CD4-positive, alpha-beta T cell treated with Interleukin-4 for 1 hour (primary cell): ENCODE results near the gene MYT1.

Source experiments
- DNase-seq, 2 donors: peaks; one replicate each; pipeline ENCODE4 v3.0.0-alpha.2; 2020 to 2022

MYT1 gene

DNA sequence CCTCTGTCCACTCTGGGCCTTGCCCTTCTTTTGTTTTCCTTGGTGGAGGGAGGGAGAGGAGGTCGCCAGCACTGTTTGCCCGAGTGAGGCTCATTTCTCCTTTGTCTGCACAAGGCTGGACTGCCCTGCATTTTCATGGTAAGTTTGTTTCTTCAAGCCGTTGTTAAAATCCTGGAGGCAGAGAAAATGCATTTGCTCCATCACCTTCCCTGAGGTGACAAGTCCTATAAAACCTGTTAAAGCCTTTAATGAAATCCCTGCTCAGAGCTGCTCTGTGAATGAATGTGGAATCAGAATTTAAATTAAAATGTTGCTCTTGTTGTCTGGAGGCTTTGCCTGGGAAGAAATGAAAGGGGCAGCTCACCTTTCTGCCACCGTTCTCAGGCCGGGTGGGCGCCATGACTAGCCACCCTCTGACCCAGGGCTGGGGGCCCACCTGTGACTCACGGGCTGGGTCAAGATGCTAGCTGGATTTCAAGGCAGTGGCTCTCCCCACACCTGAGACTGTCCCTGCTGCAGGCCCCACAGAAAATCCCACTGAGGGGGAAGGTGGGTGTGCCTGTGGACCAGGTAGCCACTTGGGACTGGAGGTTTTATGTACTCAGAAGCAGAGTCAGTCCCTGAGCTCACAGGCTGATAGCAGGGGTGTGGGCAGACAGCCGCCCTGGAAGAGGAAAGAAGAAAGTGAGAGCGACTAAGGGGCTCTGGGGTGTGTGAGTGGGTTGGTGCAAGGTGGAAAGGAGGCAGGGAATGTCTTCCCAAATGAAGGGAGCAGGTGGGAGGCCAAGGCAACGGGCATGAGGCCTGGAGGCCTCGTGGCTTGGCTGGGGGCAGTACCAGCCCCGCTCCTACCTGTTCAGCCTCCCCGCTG lies 24.0 kb upstream of the MYT1 start:
- no peak for DNase-seq

DNA sequence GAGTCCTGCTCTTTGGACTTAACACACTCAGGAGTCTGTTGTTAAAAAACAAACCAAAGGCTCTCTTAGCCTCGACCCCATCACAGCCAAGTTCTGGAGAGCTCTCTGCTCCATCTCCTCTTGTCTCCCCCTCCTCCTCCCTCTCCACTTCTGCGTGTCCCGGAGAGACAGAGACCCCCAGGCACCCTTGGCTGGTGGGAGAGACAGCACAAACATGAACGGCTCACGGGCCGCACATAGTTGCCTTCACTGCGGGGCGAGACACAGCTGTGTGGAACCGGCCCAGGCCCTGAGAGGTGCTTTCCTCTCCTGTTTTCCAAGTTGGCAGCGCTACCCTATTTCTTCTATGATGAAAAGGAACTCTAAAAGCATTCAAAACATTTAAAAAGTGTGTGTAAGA lies 23.3 kb upstream of the MYT1 start:
- DNase-seq = no peak

DNA sequence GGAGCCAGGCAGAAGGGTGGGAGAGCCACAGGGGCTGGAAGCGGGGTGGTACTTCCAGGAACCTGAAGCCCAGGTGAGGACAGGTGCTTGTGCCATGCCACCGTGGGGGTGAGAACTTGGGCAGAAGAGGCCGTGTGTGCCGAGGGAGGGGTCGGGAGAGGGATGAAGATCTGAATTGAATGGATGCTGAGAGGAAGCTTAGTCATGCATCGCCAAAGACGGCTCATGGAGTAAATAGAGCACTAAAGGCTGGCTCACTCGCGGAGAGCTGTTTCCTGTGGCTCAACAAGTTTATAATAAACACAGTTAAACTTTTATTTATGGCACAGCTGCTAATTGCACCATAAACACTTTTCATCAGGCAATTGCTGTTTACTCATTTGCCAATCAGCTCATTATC lies 21.7 kb upstream of the MYT1 start:
- no peak for DNase-seq

DNA sequence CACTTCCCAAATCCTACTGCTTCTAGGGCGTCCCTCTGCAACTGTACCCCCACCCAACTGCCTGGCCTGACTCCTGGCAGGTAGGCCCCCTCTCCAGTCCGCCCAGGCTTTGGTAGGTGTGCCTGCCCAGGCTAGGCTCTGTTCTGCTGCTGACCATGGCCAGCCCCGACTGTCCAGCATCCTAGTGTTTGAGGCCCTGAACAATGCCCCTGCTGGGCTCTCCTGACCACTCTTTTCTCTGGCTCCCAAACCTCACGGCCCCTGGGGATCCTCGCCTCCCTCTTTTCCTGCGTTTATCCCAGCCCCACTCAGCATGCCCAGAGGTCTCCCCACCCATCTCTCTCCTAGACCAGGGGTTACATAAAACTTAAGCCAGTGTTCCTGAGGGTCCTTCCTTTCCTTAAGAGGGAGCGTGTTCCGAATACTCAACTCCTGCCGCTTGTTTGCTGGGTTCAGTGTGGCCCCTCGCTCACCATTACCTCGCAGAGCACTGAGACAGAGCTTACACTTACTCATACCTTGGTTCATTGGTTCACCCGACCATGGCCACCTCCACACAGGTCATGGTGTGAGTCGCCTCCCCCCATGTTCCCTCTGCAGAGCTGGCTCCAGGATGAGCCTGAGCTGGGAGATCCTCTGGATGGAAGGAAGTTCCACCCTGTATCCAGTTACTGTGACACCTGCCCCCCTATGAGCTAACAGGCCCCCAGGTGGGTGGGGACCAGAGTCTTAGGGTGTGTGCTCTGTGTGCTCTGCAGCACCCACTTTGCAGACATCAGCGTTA lies 21.0 kb upstream of the MYT1 start:
- DNase-seq = no peak

DNA sequence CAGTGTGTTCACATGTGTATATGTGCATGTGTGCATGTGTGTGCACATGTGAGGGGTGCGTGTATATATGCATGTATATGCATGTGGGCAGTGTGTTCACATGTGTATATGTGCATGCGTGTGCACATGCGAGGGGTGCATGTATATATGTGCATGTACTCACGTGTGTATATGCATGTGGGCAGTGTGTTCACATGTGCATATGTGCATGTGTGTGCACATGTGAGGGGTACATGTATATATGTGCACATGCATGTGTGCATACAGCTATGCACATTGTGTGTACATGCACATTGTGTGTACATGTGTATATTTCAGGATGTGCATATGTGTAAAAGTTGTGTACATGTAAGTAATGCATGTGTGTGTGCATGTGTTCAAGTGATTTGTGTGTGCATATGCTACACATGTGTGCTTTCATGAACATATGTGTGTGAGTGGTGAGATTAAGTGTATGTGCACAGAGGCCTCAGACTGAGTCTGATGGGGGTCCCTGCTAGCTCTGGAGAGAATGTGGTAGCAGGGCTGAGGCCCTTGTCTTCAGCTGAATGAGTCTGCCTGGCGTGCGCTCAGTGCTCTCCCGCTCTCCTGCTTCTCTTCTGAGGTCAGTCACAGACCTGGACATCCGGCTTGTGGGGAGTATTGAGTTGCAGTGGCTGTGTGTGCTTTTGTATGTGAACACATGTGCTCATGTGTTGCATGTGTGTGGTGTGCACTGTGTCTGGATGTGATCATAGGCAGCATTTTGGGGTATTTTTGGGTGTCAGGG lies 19.9 kb upstream of the MYT1 start:
- peak in 1 of 2 donors; percentile 1 for DNase-seq

DNA sequence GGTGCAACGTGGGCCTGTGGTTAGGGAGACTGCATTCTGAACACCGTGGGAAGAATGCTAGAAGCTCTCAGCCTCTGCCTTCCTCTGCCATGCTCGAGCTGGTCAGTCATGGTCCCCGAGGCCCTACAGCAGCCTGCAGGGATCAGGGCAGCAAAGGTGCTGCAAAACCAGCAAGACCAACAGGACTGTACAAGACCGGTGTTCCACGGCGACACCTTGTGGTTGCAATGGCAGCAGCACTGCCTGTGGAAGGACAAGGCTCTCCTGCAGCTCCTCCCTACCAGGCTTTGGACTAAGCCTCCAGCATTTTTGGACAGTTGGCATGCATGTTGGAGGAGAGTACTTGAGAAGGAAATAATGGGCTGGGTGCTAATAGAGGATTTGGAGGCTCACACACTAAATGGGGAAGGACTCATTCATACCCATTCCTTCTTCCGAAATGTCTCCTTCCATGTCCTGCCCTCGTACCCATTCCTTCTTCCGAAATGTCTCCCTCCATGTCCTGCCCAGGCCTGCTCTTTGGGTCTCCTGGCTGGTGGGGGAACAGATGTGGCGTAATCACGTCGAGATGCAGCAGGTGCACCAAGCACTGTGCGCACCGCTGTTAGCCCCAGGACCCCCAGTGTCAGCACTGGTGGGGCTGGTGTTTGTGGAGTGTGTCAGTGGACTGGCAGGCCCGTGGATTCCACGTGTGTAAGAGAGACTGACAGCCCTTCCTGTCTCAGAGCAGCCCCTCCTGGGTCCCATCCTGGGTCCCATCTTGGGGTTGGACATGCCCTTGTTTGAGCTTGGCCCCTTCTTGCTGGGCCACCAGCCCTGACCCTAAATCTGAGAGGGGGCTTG lies 18.6 kb upstream of the MYT1 start:
- DNase-seq = peak in 1 of 2 donors; percentile 7

DNA sequence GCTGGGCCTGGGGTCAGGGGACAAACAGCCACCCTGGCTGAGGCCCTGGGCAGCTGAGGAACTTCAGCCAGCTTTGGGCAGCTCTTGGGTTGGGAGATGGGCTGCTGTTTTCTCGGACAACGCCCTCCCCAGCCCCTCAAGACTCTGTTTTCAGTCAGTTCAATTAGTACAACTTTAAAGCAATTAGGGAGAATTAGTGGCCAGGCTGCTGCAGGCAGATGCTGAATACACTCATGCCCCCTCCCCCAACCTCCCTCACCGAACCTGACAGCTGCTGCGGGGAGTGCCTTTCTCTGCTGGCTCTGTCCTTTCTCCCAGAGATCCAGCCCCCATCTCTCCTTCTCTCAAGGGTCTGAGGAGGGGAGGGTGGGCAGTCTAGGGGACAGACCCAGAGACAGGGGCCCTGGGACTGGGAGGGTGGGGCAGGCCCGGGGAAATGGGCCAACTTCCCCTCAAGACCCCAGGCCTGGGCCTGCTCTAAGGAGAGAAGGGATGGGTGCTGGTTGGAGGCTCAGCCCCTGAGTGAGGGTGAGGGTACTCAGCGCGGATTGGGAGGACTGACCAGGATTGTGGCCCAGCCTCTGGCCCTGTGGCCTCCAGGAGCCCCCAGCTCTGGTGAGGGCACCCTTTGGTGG lies 17.8 kb upstream of the MYT1 start:
- DNase-seq = peak in 1 of 2 donors; percentile 5

DNA sequence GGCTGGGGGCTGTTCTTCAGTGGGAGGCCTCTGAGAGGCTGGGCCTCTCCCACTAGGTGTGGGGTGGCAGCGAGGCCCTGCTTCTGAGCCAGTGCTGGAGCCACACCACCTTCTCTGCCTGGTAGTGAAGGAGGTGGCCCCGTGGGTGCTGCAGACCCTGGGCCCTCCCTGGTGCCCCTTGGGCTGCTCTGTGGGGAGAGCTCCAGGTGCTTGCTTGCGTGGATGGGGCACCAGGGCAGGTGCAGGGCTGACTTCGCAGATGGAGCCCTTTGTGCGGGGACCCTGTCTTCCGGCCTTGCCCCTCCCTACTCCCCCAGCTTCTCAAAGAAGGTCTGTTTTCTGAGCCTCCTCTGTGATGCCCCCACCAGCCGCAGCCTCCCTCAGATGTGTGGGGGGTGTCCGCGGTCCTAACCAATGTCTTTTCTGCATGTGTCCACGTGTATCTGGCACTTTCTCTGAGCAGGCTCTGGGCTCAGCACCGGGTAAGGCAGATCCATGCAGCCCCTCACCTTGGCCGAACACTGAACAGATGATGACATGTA lies 17.2 kb upstream of the MYT1 start:
- peak in 1 of 2 donors; percentile 8 for DNase-seq

DNA sequence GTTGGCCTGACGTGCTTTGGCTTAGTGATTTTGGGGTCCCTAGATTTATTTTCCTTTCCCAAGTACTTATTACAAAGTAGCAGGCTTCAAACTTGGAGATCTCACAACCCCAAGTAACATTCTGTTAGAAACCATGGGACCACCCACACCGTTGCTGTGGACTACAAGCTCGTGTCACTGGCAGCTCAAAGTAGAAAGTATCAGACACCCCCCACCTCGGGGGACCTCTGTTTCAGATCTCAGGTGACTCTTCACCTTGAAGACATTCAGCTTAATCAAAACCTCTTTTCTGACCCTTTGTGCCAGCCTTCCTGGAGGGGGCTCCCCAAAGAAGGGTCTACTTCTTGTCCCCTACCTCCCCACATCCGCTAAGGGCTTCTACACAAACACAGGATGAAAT lies 15.7 kb upstream of the MYT1 start:
- no peak for DNase-seq

DNA sequence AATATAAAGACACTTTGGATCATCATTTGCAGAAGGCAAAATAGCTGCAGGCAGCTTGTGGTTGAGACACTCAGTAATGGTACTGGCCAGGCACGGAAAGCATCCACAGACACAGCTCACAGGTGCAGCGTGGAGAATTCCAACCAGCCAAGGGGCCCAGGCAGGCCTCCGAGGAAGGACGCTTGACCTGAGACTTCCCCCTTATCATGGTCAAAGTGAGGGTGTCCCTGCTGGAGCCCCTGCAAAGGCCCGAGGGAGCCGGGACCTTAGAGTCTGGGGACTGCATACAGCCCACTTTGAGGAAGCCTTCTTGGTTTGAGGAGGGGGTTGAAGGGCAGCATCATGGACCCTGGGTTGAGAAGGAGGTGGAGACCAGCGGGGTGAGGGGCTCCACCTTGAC lies 15.1 kb upstream of the MYT1 start:
- DNase-seq = peak in 1 of 2 donors; percentile 2

DNA sequence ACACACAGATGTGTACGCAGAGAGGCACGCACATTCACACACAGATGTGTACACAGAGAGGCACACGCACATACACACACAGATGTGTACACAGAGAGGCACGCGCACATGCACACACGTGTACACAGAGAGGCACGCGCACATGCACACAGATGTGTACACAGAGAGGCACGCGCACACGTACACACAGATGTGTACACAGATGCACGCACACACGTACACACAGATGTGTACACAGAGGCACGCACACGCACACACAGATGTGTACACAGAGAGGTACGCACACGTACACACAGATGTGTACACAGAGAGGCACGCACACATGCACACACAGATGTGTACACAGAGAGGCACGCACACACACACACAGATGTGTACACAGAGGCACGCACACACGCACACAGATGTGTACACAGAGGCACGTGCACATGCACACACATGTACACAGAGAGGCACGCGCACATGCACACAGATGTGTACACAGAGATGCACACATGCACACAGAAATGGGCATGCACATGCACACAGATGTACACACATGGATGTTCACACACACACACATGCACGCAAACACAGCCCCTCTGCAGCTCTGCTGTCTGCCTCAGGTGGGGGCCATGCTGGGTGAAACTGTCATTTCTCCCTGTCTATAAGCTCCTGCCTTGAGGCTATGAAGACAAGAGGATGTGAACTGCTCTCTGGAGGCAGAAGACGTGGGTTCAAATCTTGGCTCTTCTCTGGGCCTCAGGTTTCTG lies 14.3 kb upstream of the MYT1 start:
- no peak for DNase-seq

DNA sequence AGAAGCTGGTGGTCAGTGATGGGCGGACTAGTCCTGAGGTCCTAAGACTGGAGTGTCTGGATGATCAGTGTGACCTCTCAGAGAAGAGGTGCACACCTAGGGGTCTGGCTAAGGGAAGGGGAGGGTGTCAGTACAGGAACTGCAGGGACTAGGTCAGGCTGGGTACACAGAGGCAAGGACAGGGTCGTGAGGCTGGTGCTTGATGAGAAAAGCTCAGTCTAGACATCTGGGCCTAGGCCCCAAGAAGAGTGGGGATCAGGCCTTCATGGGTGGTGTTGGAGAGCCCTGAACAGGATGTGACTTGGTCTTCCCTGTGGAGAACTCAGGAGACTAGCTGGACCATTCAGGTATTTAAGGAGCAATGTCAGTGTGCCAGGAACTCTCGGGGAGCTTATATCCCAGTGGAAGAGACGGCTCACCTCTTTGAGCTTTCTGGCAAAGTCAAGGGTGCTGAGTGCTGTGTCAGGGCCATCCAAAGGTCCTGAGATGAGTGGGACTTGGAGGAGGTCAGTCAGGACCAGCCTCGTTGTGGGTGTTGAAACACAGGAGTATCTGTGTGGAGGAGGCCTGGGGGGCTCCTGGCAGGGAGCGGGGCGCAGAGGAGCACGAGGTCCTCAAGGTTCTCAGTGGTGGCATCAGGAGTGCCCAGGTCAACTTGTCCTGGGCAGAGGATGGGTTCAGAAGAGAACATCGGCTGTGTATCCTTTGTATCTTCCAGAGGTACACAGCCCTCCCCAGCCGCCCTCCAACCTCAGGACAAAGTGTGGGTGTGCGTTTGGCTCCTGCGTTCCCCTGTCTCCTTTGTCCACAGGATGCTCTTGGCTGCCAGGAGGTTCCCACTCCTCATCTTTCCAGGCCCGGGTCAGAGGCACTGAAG lies 13.3 kb upstream of the MYT1 start:
- no peak for DNase-seq

DNA sequence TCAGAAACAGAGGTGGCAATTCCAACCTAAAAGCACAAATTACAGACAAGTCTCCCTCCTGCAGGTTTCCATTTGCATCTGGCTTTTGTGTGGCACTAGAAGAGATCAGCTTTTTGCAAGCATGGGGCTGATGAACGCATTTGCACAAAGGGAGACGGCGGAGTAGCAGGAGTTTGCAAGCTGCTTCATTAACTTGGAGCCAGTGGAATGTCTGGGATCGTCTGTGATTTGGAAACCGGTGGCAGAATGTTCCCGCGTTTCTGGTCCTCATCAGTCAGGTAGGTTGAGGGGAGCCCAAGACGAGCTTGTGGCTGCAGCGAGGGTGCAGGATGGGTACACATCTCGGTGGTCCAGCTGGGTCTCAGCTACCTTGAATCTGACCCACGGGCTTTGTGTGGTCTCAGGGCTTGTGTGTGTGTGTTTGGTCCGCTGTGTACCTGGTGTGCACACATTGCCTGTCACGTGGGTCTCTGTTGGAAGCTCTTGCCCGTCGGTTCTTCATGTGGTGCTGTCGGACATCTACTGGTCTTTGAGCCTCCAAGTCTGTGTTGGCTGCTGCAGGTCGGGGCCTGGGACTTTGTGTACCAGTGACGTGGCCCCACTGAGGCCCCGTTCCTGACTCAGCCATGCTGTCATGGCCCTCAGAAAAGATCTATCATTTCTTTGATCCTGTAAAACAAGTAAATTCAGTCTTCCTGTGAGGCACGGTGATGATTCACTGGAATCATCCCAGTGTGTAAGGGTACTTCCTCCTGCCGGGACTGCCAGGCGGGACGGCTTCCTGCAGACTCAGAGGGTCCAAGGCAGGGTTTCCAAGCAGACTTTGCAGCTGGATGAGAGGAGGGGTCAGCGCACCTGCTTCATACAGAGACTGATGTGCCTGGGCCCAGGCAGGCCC lies 12.4 kb upstream of the MYT1 start:
- DNase-seq = no peak

DNA sequence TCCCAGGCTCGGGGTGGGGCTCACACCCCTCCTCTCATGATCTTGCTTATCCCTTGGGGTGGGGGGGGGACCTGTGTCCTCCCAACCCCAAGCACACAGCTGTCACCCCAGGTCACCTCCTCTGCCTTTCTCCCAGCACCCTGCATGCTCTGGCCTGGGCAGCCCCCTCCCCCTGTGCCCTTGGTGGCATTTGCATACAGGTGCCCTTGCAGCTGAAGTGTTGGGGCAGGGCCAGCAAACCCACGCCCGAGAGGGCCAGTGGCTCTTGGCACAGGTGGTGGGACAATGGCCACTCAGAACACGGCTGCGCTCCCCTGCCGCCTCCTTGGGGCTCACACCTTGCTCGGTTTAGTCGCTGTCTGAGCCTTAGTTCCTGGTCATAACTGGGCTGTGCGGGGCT lies 11.3 kb upstream of the MYT1 start:
- DNase-seq = no peak

DNA sequence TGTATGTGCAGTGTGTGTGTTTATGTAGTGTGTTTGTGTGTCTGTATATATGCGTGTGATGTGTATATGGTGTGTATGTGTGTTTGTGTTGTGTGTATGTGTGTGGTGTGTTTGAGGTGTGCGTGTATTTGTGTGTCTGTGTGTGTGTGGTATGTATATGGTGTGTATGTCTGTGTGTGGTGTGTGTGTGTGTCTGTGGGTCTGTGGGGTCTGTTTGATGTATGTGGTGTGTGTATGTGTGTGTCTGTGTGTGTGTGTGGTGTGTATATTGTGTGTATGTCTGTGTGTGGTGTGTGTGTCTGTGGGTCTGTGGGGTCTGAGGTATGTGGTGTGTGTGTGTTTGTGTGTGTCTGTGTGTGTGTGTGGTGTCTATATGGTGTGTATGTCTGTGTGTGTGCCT lies 10.8 kb upstream of the MYT1 start:
- no peak for DNase-seq

DNA sequence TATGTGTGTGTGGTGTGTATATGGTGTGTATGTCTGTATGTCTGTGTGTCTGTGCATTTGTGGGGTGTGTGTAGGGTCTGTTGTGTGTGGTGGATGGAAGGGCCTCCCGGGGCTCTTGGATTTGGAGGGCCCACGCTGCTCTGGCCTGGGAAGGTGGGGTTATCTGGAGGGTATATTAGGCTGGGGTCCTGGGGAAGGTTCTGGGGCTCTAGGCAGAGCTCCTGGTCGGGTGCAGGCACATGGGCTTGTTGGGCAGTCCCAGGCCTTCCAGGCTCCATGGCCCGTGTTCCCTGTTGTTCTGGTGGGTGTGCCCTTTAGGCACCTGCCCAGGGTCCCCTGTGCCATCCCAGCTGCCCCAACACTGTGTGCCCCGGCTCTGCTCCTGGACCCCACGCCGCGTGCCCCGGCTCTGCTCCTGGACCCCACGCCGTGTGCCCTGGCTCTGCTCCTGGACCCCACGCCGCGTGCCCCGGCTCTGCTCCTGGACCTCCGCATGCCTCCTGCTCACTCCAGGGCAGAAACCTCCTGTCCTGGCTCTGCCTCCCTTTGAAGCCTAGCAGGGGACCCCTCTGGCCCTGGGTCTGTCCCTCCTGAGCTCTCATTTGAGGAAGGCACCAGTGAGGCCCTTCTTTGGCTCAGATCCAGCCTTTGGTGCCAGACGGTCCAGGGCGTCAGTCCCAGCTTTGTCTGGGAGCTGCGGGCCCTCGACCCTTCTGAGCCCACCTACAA lies 10.2 kb upstream of the MYT1 start:
- DNase-seq = no peak

DNA sequence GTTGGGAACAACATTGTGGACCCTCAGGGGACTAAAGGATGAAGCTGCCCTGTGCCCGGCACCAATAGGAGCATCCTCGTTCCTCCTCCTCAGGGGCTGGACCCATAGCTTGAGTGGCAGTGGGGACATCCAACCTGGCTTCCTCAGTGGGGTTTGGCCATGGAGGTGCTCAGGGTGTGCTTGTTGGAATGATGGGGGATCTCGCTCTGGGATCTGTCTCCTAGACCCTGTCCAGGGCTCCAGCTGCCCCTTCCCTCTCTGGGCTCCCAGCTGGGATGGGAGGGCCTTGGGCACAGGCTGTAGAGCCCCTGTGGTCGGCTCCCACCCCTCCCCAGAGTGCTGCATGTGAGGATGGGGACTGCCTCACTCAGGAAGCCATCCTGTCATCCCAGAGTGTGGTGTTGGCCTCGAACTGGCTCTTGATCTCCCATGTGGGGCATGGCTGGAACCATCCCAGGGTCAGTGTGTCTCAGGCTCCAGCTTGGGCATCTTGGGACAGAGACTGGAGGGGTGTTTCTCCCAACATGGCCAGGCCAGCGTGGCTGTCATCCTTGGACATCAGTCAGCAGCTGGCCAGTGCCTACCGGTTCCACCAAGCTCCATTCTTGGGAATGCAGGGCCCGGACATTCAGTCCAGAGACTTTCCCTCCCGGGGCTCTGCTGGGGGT lies 9.5 kb upstream of the MYT1 start:
- DNase-seq = no peak
